AG09309 (cell line): Measurements from ENCODE around the gene SDK2.

Experiments
- DNase-seq: peaks from one replicate; pipeline ENCODE4 v3.0.0-alpha.2; 2010; ENCODE audit warnings: low read depth
- H3K4me3 ChIP-seq: 2 replicates; pipeline ENCODE4 v1.5.1; 2011; ENCODE audit warnings: mild to moderate bottlenecking, low read depth, low read length, moderate library complexity; ENCODE audit not compliant: control insufficient read depth
- TF ChIP-seq, protein P1 (sequence below): IDR thresholded peaks from 2 replicates; pipeline ENCODE4 v1.5.1; 2011; ENCODE audit warnings: mild to moderate bottlenecking, low read depth, low read length, inconsistent platforms; ENCODE audit not compliant: insufficient read depth, control insufficient read depth; ENCODE audit errors: missing control alignments

The SDK2 gene

DNA sequence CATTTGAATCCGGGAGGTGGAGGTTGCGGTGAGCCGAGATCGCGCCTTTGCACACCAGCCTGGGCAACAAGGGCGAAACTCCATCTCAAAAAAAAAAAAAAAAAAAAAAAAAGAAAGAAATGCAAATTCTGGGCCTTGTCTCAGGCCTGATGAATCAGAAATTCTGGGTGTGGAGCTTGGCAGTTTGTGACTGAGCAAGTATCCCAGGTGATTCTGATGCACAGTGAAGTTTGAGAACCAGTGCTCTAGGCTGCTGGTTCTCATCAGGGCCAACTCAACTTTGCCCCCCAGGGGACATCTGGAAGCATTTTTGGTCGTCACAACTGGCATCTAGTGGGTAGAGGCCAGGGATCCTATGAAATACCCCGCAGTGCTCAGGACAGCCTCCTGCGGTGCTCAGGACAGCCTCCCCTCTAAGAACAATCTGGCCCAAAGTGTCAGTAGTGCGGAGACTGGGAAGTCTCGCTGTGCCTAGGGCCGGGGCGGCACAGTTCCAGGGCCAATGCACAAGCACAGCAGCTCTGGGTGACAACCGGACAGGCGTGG lies 55.9 kb downstream of the SDK2 start:
- DNase-seq, result no peak
- no peak overlapping the region for H3K4me3 ChIP-seq
- TF ChIP-seq, protein P1, sequence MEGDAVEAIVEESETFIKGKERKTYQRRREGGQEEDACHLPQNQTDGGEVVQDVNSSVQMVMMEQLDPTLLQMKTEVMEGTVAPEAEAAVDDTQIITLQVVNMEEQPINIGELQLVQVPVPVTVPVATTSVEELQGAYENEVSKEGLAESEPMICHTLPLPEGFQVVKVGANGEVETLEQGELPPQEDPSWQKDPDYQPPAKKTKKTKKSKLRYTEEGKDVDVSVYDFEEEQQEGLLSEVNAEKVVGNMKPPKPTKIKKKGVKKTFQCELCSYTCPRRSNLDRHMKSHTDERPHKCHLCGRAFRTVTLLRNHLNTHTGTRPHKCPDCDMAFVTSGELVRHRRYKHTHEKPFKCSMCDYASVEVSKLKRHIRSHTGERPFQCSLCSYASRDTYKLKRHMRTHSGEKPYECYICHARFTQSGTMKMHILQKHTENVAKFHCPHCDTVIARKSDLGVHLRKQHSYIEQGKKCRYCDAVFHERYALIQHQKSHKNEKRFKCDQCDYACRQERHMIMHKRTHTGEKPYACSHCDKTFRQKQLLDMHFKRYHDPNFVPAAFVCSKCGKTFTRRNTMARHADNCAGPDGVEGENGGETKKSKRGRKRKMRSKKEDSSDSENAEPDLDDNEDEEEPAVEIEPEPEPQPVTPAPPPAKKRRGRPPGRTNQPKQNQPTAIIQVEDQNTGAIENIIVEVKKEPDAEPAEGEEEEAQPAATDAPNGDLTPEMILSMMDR, result no peak

DNA sequence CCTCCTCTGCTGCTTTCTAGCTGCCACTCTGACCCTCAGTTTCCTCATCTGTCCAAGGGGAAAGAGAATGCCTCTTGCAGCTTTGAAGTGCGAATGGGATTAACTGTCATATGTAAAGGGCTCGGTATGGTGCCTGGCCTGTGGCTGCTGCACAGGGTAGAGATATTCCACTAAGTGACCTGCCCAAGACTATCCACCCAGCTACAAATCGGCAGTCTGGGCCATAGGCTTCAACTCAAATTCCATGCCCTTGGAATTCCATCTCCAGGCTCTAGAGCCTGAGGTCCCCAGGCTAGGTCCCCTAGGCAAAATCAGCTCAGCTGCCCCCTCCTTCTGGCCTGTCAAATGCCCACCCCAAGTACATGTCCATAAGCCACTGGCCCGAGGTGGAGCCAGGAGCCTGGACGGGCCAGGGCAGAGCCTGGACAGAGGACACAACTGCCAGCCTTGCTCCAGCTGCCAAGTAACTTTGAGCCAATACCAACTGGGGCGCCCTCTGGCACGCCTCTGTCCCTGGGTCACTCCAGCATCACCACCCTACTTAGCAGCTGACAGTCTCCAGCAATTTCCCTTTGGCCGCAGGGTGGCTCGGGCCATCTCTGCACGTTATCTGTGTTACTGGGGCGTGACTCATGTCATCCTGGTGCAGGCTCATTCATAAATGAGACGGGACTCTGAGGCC lies 57.2 kb downstream of the SDK2 start:
- H3K4me3 ChIP-seq, result no peak overlapping the region
- no peak for DNase-seq
- TF ChIP-seq, protein P1, result no peak

DNA sequence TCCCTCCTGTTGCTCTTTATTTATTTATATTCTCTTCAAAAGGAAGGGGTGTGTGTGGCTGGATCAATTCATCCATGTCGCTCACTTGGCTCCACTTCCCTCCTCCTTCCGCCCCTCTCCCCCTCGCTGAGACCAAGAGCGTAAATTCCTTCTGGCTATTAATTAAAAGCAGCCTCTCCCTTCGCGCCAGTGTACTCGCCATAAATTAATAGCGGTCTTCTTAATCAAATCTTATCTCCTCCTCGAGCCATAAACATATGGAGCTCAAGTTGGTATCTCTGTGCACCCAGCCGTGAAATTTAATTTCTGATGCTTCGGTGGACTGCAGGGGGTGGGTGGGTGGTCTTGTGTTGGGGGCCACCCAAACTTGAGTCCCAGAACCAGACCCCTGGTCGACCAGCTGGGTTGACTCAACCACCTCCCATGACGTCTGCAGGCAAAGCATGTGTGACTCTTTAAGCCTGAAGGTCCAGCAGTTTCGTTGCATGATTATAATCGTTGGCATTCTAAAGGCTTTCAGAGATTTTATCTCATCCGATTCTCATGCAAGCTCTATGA lies 57.9 kb downstream of the SDK2 start:
- no peak overlapping the region for H3K4me3 ChIP-seq
- no peak for DNase-seq

DNA sequence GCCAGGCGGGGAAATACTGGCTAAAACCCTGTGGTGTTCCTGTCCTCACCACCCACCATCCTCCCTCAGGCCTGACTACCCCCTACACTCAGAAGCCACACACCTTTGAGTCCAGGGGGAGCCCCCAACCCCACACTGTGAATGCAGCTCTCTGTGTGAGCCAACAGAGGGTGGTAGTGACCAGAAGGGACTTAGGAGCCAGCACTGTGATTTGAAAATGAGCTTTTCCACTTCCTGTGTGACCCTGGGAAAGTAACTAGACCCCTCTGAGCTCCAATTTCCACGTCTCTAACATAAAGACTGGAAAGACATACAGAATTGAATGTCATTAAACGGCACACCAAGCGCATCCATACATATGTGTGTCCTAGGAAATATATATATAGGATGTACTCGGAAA lies 58.7 kb downstream of the SDK2 start:
- DNase-seq, result no peak
- TF ChIP-seq, protein P1, result no peak
- H3K4me3 ChIP-seq, result no peak overlapping the region

More for the DNA sequence above, 57.9 kb downstream of the SDK2 start:
- TF ChIP-seq, protein P1, result no peak

DNA sequence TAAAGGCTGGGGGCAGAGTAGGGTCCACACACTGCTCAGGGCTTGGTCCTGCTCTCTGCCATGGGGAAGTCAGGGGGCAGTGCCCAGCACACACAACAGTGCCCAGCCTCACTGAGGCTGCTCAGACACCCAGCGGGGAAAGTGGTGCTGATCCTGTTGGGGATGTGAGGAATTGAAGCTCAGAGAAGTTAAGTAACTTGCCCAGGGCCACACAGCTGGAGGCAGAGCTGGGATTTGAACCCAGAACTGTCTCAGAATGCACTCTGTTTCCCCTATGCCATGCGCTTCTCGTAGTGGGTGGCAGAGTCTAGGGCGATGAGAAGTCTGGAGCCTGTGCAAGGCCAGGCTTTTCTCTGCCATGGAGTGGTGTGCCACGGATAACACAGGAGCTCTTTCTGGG lies 59.3 kb downstream of the SDK2 start:
- TF ChIP-seq, protein P1, result no peak
- H3K4me3 ChIP-seq, result no peak overlapping the region
- DNase-seq, result no peak

DNA sequence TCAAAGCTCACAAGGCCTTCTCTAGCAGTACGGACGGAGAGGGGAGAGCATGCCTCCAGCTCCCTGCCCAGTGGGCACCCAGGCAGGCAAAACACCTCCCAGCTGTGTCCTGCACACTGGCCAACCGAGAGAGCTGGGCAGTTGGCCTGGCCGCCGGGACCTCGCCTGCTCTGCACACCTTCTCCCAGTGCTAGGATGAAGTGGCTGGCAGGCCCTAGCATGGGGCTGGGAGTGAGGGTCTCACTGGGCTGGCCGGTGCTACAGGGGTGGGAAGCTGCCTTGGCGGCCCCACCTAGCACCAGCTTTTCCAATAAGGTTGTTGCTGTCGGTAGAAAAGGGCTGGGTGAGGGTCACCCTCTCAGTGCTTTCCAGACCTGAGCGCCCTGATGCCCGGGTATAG lies 60.2 kb downstream of the SDK2 start:
- TF ChIP-seq, protein P1, result no peak
- no peak overlapping the region for H3K4me3 ChIP-seq

More for the DNA sequence above, 60.2 kb downstream of the SDK2 start:
- DNase-seq, result no peak
